Stimulated activated naive CD8-positive, alpha-beta T cell treated with anti-CD3 and anti-CD28 coated beads, Interleukin-15, Interleukin-2, amounts not matched to agents 100 U/mL and 50 U/mL, for 24 hours (primary cell): ENCODE data around the gene SLC4A5.

Source experiments
- ATAC-seq: fragments of 150-1000 bp; cut with Tn5 transposase; one replicate; pipeline ENCODE4 v1.10.0; 2021
- DNase-seq: peaks from one replicate; pipeline ENCODE4 v3.0.0; 2021

Gene SLC4A5

GRCh38 chr2:74269667-74270066, 73.5 kb downstream of the SLC4A5 start:
- DNase-seq (no peak), ATAC-seq (no peak)

GRCh38 chr2:74267068-74267467, 76.1 kb downstream of the SLC4A5 start:
- peak; percentile 80 for ATAC-seq

DNA sequence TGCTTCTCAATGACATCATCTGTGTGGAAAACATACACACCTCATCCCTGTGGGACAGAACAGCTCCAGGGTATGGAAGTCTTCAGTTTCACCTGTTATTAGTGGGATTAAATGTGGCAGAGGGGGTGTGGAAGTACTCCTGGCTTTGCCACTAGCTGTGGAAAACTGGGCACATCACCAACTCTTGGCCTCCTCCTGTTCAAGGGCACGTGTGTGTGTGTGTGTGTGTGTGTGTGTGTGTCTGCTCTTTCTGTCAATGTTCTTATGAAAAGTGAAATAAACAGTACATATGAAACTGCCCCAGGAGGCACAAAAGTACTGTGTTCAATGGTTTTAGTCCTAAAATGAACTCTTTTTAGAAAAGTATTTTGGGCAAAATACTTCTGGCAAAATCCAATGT, 78.9 kb downstream of the SLC4A5 start:
- ATAC-seq, result no peak
- DNase-seq, result no peak

More at GRCh38 chr2:74267068-74267467, 76.1 kb downstream of the SLC4A5 start:
- DNase-seq, result peak; percentile 41

DNA sequence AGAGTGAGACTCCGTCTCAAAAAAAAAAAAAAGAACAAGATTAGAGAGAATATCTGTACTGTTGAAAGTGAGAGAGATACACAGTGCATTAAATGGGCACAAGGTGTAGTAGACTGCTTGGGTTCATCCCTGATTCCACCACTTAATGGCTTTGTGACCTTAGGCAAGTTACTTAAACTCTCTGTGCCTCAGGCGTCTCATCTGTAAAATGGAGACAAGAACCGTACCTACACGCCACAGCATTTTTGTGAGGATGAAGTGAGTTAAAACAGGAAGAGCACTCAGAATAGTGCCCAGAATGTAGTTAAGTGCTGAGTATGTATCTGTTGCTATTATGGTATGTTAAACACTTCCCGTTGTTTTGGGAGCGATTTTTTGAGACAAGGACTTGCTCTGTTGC, 80.5 kb downstream of the SLC4A5 start:
- DNase-seq, result no peak
- ATAC-seq, result no peak

DNA sequence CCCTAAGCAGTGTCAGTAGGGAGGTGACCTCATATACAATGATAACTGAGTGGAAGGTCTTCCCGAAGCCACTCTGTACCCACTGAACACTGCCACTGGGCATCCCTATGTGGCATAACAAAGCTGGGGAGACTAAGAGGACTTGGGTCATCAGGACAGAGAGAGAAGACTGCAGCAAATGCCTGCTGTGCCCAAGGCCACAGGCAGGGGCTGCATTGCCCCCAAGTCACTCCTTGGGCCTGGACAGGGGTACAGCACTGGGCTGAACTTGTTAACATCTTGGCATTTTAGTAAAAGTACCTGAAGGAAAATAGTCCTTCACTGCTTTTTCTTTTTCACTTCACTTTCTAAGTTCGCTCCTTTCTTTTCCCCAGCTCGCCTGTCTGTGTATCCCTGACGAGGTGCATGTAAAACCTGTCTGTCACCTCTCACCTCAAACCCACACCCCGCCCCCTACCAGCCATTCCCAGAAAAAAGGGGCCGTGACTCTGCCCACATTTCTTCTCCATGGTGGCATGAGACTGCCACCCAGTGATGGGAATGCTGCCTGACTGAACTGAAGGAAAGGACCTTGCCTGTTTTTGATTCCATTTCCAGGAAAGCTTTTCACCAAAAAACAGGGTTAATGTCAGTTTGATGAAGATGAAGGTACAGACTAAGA, 81.9 kb downstream of the SLC4A5 start:
- ATAC-seq (no peak), DNase-seq (no peak)

GRCh38 chr2:74260495-74260894, 82.7 kb downstream of the SLC4A5 start:
- ATAC-seq (no peak), DNase-seq (no peak)

- no peak for DNase-seq
- ATAC-seq, result no peak
Measured at GRCh38 chr2:74259733-74260132, 83.5 kb downstream of the SLC4A5 start.

DNA sequence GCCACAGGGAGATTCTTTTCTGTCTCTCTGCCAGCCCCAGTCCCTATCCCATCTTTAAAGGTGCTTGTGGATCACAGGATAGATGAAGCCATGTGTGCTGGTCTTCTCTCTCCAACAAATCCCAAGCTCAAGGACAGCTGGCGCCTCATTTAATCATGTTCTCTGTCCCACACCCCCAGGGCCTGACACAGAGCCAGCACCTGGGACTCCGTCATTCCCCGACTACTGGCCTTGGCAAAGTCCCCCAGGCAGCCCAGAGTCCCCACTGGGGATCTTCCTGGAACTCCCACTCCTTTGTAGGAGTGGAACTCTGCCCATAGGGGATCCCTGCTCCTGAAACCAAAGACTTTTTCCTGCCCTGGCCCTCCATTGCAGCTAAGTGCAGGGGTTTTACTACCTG, 84.0 kb downstream of the SLC4A5 start:
- DNase-seq, result no peak
- ATAC-seq, result no peak

DNA sequence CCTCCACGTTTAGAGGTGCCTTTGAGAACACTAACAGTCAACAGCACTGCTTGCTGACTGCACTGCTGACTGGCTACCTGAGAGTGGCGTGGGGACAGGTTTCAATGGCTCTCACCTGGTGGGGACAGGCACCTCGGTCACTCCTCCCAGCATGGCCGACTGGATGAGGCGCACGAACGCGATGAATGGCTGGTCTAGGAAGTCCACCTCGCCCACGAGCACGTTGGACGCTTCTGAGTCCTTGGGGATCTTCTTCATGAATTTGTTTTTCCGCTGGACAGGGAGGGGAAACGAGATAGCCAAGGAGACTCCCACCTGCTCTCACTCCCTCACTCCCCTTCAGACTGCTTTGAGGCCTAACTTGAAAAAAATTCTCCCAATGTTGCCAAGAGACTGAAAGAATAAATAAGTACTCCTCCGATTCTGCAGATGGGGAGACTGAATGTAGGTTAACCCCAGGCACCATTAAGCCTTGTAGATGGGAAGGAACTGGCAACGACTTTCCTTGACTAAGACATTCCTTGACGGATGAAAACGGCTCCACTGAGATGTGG, 87.5 kb downstream of the SLC4A5 start:
- ATAC-seq, result no peak
- no peak for DNase-seq

DNA sequence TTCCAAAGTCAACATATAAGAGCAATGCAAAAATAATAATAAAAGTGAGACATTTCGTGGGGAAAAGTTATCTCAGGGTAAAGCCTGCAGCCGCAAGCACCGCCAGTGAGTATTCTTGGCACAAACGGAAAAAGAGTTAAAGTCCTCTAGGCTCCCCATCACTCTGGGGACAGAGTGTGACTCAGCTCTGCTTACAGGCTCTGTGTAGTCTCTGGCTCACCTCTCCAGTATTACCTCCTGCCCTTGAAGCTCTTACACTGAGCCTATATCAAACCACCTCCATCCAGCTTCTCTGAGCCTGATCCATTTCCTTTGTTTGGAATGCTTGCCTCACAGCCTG, 89.3 kb downstream of the SLC4A5 start:
- DNase-seq (no peak), ATAC-seq (peak; percentile 28)

GRCh38 chr2:74253306-74253970, 89.8 kb downstream of the SLC4A5 start:
- DNase-seq (no peak), ATAC-seq (no peak)

DNA sequence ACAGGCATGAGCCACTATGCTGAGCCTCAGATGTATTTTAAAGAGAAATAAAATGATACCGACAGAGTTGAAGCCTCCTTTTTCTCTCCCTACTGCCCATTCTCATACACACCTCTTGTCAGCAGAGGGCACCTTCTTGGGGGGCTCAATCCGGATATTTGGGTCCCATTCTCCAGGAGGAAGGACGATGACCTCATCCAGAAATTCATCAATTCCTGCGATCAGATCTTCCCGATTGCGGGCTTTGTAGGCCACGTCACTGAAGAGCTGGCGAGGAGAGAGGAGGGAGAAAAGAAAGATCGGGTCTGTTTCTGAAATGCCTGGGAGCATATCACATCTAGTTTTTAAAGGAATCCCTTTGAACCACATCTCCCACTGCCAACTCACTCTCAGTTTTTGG, 90.4 kb downstream of the SLC4A5 start:
- DNase-seq (no peak), ATAC-seq (no peak)

- DNase-seq (no peak), ATAC-seq (no peak)
Measured at GRCh38 chr2:74252036-74252435, 91.2 kb downstream of the SLC4A5 start.

GRCh38 chr2:74250189-74250631, 93.0 kb downstream of the SLC4A5 start:
- peak; percentile 58 for DNase-seq
- peak; percentile 52 for ATAC-seq

DNA sequence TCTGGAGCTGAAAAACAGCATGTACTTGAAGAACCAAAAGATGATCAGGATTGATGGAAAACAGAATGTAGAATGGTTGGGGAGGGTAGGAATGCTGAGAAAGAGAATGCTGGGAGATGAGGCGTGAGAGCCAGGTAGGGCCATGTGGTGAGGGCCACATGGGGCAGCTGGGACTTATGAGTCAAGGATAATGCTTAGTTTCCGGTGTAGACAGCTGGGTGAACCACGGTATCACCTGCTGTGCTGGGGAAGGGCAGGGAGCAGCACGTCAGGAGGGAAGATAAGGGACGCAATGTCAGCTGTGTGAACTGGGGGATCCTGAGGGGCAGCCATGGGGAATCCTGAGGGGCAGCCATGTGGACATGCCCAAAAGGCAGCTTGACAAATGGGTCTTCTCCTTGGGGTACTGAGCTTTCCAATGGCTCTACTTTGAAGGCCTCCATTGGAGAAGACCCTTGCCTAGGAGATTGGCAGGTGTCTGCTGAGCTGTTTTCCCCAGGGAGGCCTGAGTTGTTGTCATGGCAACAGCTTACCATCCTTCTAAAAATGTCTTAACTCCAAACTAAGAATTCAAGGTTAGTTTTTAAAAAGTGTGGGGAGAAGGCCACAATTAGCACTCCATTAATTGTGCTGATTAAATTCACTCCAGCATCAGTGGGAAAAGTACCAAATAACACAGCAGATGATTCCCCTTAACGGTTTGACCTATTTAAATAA, 93.7 kb downstream of the SLC4A5 start:
- DNase-seq (no peak), ATAC-seq (no peak)

DNA sequence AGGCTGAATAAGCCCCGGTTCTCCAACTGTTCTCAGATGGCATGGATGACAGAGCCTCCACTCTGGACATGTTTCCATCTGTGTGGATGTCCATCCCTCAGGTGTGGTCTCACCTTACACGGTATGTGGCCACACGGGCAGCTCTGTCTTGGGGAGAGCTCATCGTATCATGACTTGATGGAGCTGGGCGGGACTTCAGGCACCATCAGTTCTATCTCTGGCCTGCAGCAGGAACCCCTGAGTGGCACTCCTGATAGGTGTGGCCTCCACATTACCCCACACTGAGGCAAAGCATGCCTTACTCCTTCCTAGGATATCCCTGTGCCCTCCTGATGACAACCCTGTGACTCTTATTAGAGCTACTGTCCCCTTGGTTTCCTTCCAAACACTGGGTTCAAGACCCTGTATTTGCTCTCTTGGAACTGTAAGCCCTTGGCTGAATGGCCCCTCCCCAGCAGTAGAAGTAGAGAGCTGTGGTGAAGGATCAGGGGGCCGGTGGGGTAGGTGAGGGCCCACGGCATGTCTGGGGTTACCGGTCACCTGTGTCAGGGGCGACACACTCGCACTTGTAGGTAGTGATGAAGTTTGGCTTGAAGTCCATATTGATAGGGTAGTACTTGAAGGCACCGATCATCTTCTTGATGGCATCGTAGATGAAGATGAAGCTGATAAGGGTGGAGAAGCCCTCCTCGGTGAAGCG, 96.6 kb downstream of the SLC4A5 start:
- DNase-seq (no peak), ATAC-seq (no peak)

- ATAC-seq (no peak), DNase-seq (no peak)
Measured at GRCh38 chr2:74244286-74244685, 98.9 kb downstream of the SLC4A5 start.

- no peak for DNase-seq
- no peak for ATAC-seq
Measured at GRCh38 chr2:74242354-74243071, 100.7 kb downstream of the SLC4A5 start.

- no peak for DNase-seq
- ATAC-seq, result no peak
Measured at GRCh38 chr2:74239346-74239745, 103.9 kb downstream of the SLC4A5 start.

- no peak for DNase-seq
- no peak for ATAC-seq
Measured at GRCh38 chr2:74238879-74239278, 104.3 kb downstream of the SLC4A5 start.

- DNase-seq, result no peak
- ATAC-seq, result no peak
Measured at GRCh38 chr2:74235041-74235440, 108.2 kb downstream of the SLC4A5 start.

GRCh38 chr2:74233648-74234047, 109.6 kb downstream of the SLC4A5 start:
- ATAC-seq, result no peak
- no peak for DNase-seq
